ENCODE measurements around the gene FMNL2. TPM values are rescaled to one million over a fixed set of nuclear protein-coding genes. Genes with fewer than 3 reads are reported as not detected.

The FMNL2 gene
- total RNA-seq, 1 experiment from 2014 or later: 43.1 TPM

DNA sequence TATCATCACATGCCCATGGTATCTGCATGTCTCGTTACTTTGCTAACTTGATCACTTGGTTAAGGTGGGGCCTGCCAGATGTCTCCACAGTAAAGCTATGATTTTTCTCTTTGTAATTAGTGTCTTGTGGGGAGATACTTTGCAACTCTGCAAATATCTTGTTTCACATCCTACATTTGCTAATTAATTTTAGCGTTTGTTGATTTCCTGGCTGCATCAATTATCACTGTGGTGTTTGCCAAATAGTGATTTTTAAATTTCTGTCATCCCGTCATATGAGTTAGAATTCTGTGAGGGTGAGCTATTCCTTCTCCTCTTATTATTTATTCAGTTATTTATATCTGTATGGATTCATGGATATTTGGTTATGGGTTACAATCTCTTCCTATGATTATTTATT lies 161.4 kb downstream of the FMNL2 start:
- H3K4me1 ChIP-seq (ENCODE audit: insufficient read depth, low read length, poor library complexity, severe bottlenecking): peaks cover 35% of the 10 kb centered on the region
- BruUV-seq (replicated peaks): no TSS peak
- H3K36me3 ChIP-seq (ENCODE audit: insufficient read depth, low read length, poor library complexity, severe bottlenecking): no peaks in the 10 kb centered on the region
- no peak for DNase-seq (ENCODE audit: low spot score)
- TF ChIP-seq, protein P1, sequence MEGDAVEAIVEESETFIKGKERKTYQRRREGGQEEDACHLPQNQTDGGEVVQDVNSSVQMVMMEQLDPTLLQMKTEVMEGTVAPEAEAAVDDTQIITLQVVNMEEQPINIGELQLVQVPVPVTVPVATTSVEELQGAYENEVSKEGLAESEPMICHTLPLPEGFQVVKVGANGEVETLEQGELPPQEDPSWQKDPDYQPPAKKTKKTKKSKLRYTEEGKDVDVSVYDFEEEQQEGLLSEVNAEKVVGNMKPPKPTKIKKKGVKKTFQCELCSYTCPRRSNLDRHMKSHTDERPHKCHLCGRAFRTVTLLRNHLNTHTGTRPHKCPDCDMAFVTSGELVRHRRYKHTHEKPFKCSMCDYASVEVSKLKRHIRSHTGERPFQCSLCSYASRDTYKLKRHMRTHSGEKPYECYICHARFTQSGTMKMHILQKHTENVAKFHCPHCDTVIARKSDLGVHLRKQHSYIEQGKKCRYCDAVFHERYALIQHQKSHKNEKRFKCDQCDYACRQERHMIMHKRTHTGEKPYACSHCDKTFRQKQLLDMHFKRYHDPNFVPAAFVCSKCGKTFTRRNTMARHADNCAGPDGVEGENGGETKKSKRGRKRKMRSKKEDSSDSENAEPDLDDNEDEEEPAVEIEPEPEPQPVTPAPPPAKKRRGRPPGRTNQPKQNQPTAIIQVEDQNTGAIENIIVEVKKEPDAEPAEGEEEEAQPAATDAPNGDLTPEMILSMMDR (conservative IDR thresholded peaks at IDR 0.05; ENCODE audit: low read depth, low read length): no peak
- TF ChIP-seq EZH2 (IDR thresholded peaks at IDR 0.05; ENCODE audit: borderline replicate concordance, low read depth, low read length, poor library complexity, severe bottlenecking): no peak
- ChIA-PET POLR2A (ENCODE audit: low non-redundant PET) (no interaction called here), CTCF (no interaction called here)
- H3K27me3 ChIP-seq (replicated peaks; ENCODE audit: insufficient read depth, low read depth, low read length, poor library complexity): no peaks in the 10 kb centered on the region
- H3K27ac ChIP-seq (ENCODE audit: low read depth, low read length, poor library complexity, severe bottlenecking): no peak overlapping the region
- H3K4me3 ChIP-seq (ENCODE audit: low read depth, low read length, poor library complexity, severe bottlenecking): no peak overlapping the region
- peaks cover 4% of the 10 kb centered on the region for H3K9me3 ChIP-seq (ENCODE audit: low read depth, low read length, poor library complexity, severe bottlenecking)
- intact Hi-C loops (cut with micrococcal nuclease; ENCODE audit: unreplicated experiment): no loop called here

GRCh38 chr2:152497481-152498052 lies 162.6 kb downstream of the FMNL2 start:
- no peak for DNase-seq (ENCODE audit: low spot score)
- ChIA-PET CTCF (no interaction called here), POLR2A (ENCODE audit: low non-redundant PET) (no interaction called here)
- H3K4me1 ChIP-seq (ENCODE audit: insufficient read depth, low read length, poor library complexity, severe bottlenecking): peaks cover 31% of the 10 kb centered on the region
- peaks cover 4% of the 10 kb centered on the region for H3K9me3 ChIP-seq (ENCODE audit: low read depth, low read length, poor library complexity, severe bottlenecking)
- no peak overlapping the region for H3K4me3 ChIP-seq (ENCODE audit: low read depth, low read length, poor library complexity, severe bottlenecking)
- intact Hi-C loops (cut with micrococcal nuclease; ENCODE audit: unreplicated experiment): no loop called here
- no peak for TF ChIP-seq EZH2 (IDR thresholded peaks at IDR 0.05; ENCODE audit: borderline replicate concordance, low read depth, low read length, poor library complexity, severe bottlenecking)
- no peaks in the 10 kb centered on the region for H3K36me3 ChIP-seq (ENCODE audit: insufficient read depth, low read length, poor library complexity, severe bottlenecking)
- no TSS peak for BruUV-seq (replicated peaks)
- H3K27me3 ChIP-seq (replicated peaks; ENCODE audit: insufficient read depth, low read depth, low read length, poor library complexity): no peaks in the 10 kb centered on the region
- H3K27ac ChIP-seq (ENCODE audit: low read depth, low read length, poor library complexity, severe bottlenecking): no peak overlapping the region

- intact Hi-C loops (cut with micrococcal nuclease; ENCODE audit: unreplicated experiment): no loop called here
- Histone ChIP-seq H3K27me3 (replicated peaks; ENCODE audit: insufficient read depth, low read depth, low read length, poor library complexity) (no peaks in the 10 kb centered on the region), H3K4me3 (ENCODE audit: low read depth, low read length, poor library complexity, severe bottlenecking) (no peak overlapping the region), H3K36me3 (ENCODE audit: insufficient read depth, low read length, poor library complexity, severe bottlenecking) (no peaks in the 10 kb centered on the region), H3K9me3 (ENCODE audit: low read depth, low read length, poor library complexity, severe bottlenecking) (peaks cover 4% of the 10 kb centered on the region), H3K4me1 (ENCODE audit: insufficient read depth, low read length, poor library complexity, severe bottlenecking) (peaks cover 13% of the 10 kb centered on the region), H3K27ac (ENCODE audit: low read depth, low read length, poor library complexity, severe bottlenecking) (no peak overlapping the region)
- CTCF ChIA-PET: no interaction called here
- TF ChIP-seq, protein P1 (conservative IDR thresholded peaks at IDR 0.05; ENCODE audit: low read depth, low read length): no peak
- no peak for TF ChIP-seq EZH2 (IDR thresholded peaks at IDR 0.05; ENCODE audit: borderline replicate concordance, low read depth, low read length, poor library complexity, severe bottlenecking)
- DNase-seq (ENCODE audit: low spot score): no peak
- POLR2A ChIA-PET (ENCODE audit: low non-redundant PET): interaction anchor here (0.6 kb wide), 1 partner anchor 73 kb away, joined by 3 read pairs; no protein-coding TSS in a partner anchor
- no TSS peak for BruUV-seq (replicated peaks)
These were observed 164.4 kb downstream of the FMNL2 start for GRCh38 chr2:152499331-152499816.

All from A673 (cell line).